ENCODE measurements around the gene AMH.

AMH gene

GRCh38 chr19:2251106-2252054 lies 2.3 kb downstream of the AMH start:
- no peak for DNase-seq

GRCh38 chr19:2252055-2252796 lies 3.1 kb downstream of the AMH start:
- DNase-seq = no peak

GRCh38 chr19:2252797-2253105 lies 3.6 kb downstream of the AMH start:
- no peak for DNase-seq

- DNase-seq = no peak
Observed at GRCh38 chr19:2253106-2254063, 4.3 kb downstream of the AMH start.

GRCh38 chr19:2254064-2254872 lies 5.1 kb downstream of the AMH start:
- DNase-seq = no peak

GRCh38 chr19:2255112-2255845 lies 6.2 kb downstream of the AMH start:
- DNase-seq = no peak

- no peak for DNase-seq
Observed at GRCh38 chr19:2255982-2256685, 7.0 kb downstream of the AMH start, which contains the start of gene JSRP1. Gene JSRP1 (minus strand): TSS chr19:2256417. CDS start chr19:2255314, 1,103 bp downstream.

GRCh38 chr19:2259336-2259735 lies 10.2 kb downstream of the AMH start:
- no peak for DNase-seq

GRCh38 chr19:2260341-2260805 lies 11.2 kb downstream of the AMH start:
- peak; percentile 49 for DNase-seq

- peak; percentile 65 for DNase-seq
Observed at GRCh38 chr19:2261438-2262172, 12.5 kb downstream of the AMH start.

GRCh38 chr19:2266183-2266993 lies 17.3 kb downstream of the AMH start:
- peak; percentile 82 for DNase-seq

- DNase-seq = no peak
Observed at GRCh38 chr19:2268480-2268830, 19.3 kb downstream of the AMH start.

- peak; percentile 48 for DNase-seq
Observed at GRCh38 chr19:2268861-2269243, 19.7 kb downstream of the AMH start.

GRCh38 chr19:2269244-2270156 lies 20.4 kb downstream of the AMH start:
- peak; percentile 94 for DNase-seq

- no peak for DNase-seq
Observed at GRCh38 chr19:2270157-2270422, 21.0 kb downstream of the AMH start.

- peak; percentile 68 for DNase-seq
Observed at GRCh38 chr19:2270423-2271233, 21.5 kb downstream of the AMH start.
